Measurements from ENCODE around the gene ABCA12.

DNA sequence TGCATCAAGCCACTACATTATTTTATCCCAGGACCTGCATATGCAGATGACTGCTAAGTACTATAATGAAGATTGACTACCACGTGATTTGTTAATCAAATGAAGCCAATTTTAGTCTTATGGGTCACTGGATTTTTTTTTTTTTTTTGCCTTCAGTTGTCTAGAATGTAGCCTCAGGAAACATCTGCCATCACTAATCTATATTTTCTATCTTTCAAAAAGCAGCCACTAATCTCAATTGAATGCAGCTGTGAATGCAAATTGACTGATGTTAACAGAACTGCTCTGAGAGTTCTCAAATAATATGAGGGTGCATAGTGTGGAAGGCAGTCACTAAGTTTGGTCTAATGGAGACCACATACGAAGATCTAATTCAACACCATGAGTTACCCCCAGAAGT is 106.3 kb downstream of the ABCA12 start:
- TF ChIP-seq CREB1 (IDR thresholded peaks at IDR 0.05; ENCODE audit: low read depth), result no peak
- TF ChIP-seq E2F8 (IDR thresholded peaks at IDR 0.05; ENCODE audit: low read depth, partially characterized antibody), result no peak
- TF ChIP-seq FOXM1 (IDR thresholded peaks at IDR 0.05; ENCODE audit: low read depth, low read length), result no peak
- TF ChIP-seq, protein P1, sequence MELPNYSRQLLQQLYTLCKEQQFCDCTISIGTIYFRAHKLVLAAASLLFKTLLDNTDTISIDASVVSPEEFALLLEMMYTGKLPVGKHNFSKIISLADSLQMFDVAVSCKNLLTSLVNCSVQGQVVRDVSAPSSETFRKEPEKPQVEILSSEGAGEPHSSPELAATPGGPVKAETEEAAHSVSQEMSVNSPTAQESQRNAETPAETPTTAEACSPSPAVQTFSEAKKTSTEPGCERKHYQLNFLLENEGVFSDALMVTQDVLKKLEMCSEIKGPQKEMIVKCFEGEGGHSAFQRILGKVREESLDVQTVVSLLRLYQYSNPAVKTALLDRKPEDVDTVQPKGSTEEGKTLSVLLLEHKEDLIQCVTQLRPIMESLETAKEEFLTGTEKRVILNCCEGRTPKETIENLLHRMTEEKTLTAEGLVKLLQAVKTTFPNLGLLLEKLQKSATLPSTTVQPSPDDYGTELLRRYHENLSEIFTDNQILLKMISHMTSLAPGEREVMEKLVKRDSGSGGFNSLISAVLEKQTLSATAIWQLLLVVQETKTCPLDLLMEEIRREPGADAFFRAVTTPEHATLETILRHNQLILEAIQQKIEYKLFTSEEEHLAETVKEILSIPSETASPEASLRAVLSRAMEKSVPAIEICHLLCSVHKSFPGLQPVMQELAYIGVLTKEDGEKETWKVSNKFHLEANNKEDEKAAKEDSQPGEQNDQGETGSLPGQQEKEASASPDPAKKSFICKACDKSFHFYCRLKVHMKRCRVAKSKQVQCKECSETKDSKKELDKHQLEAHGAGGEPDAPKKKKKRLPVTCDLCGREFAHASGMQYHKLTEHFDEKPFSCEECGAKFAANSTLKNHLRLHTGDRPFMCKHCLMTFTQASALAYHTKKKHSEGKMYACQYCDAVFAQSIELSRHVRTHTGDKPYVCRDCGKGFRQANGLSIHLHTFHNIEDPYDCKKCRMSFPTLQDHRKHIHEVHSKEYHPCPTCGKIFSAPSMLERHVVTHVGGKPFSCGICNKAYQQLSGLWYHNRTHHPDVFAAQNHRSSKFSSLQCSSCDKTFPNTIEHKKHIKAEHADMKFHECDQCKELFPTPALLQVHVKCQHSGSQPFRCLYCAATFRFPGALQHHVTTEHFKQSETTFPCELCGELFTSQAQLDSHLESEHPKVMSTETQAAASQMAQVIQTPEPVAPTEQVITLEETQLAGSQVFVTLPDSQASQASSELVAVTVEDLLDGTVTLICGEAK (IDR thresholded peaks at IDR 0.05; ENCODE audit: borderline replicate concordance), result no peak
- TF ChIP-seq CTCF (IDR thresholded peaks at IDR 0.05 in 2 of 3, conservative IDR thresholded peaks at IDR 0.05 in 1 of 3; ENCODE audit: control insufficient read depth in 2 of 3, extremely low read depth in 1 of 3, insufficient read depth in 1 of 3, low read depth in 3 of 3, low read length in 3 of 3), result no peak
- TF ChIP-seq MEF2A (IDR thresholded peaks at IDR 0.05; ENCODE audit: insufficient read depth, low read depth, low read length), result no peak
- TF ChIP-seq, protein P2, sequence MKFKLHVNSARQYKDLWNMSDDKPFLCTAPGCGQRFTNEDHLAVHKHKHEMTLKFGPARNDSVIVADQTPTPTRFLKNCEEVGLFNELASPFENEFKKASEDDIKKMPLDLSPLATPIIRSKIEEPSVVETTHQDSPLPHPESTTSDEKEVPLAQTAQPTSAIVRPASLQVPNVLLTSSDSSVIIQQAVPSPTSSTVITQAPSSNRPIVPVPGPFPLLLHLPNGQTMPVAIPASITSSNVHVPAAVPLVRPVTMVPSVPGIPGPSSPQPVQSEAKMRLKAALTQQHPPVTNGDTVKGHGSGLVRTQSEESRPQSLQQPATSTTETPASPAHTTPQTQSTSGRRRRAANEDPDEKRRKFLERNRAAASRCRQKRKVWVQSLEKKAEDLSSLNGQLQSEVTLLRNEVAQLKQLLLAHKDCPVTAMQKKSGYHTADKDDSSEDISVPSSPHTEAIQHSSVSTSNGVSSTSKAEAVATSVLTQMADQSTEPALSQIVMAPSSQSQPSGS (IDR thresholded peaks at IDR 0.05; ENCODE audit: low read length), result no peak
